GM23338 (cell line): Measurements from ENCODE around the gene FURIN.

Experiments
- CREB1 ChIP-seq: fragments of 250-450 bp; sonication (Bioruptor Pico); IDR thresholded peaks from 2 replicates; pipeline ENCODE4 v1.5.0; 2020; ENCODE audit warnings: low read depth, mild to moderate bottlenecking, moderate library complexity
- EZH2 ChIP-seq: fragments of 200-600 bp; sonication (generic); IDR thresholded peaks from one replicate; pipeline ENCODE4 v1.8.0; 2017; ENCODE audit warnings: antibody characterized with exemption, mild to moderate bottlenecking, low read depth; ENCODE audit not compliant: unreplicated experiment
- EZH2phosphoT487 ChIP-seq: fragments of 200-600 bp; sonication (generic); IDR thresholded peaks from one replicate; pipeline ENCODE4 v1.8.1; 2018; ENCODE audit warnings: antibody characterized with exemption; ENCODE audit not compliant: unreplicated experiment
- POLR2AphosphoS5 ChIP-seq: IDR thresholded peaks from 2 replicates; pipeline ENCODE4 v1.6.1; 2016; ENCODE audit warnings: antibody characterized with exemption, low read depth
- ZNF114 ChIP-seq: fragments of 250-450 bp; sonication (Bioruptor Pico); IDR thresholded peaks from 2 replicates; pipeline ENCODE4 v1.5.0; 2020; ENCODE audit warnings: mild to moderate bottlenecking, moderate library complexity
- ZNF331 ChIP-seq: fragments of 250-450 bp; sonication (Bioruptor Pico); IDR thresholded peaks from 2 replicates; pipeline ENCODE4 v1.5.0; 2020; ENCODE audit warnings: low read depth, mild to moderate bottlenecking, moderate library complexity
- TF ChIP-seq, protein P1 (sequence below), 2 experiments: fragments of 200-600 bp in 1 of 2; sonication (generic) in 1 of 2; conservative IDR thresholded peaks; 2 replicates each; pipeline versions ENCODE4 v1.5.1 to v1.6.1; 2016 to 2017; ENCODE audit warnings: antibody characterized with exemption in 2 of 2, low read depth in 2 of 2, mild to moderate bottlenecking in 2 of 2, moderate library complexity in 1 of 2
- TF ChIP-seq, protein P2 (sequence below): IDR thresholded peaks from one replicate; pipeline ENCODE4 v1.6.1; 2018; ENCODE audit warnings: antibody characterized with exemption; ENCODE audit not compliant: unreplicated experiment
- TF ChIP-seq, protein P3 (sequence below): fragments of 250-450 bp; sonication (Bioruptor Pico); IDR thresholded peaks from 2 replicates; pipeline ENCODE4 v1.5.0; 2020; ENCODE audit warnings: mild to moderate bottlenecking, moderate library complexity
- TF ChIP-seq, protein P4 (sequence below): IDR thresholded peaks from 2 replicates; pipeline ENCODE4 v1.6.1; 2016; ENCODE audit warnings: antibody characterized with exemption

DNA sequence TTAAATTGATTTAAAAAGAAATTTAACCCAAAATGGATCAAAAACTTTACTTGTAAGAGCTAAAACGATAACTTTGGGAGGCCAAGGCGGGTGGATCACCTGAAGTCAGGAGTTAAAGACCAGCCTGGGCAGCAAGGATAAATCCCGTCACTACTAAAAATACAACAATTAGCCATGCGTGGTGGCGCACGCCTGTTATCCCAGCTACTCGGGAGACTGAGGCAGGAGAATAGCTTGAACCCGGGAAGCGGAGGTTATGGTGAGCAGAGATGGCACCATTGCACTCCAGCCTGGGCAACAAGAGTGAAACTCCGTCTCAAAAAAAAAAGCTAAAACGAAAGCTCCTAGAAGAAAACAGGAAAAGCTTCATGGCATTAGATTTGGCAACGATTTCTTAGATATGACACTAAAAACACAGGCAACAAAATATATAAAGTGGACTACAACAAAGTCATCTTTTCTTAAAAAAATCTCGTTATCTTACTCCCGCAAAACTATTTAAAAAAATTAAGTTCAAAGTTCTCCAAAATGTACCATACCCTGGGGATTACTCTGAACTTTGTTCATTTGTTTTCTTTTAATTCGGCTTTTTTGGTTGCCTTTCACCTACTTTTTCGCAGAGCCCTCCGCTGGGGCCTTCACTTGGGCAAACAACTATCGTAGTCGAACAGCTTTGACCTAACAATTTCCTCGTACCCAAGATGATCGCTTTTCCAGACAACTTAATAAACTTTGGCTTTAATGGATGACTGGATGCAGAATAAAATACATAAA is 61.0 kb downstream of the FURIN start:
- TF ChIP-seq, protein P1, sequence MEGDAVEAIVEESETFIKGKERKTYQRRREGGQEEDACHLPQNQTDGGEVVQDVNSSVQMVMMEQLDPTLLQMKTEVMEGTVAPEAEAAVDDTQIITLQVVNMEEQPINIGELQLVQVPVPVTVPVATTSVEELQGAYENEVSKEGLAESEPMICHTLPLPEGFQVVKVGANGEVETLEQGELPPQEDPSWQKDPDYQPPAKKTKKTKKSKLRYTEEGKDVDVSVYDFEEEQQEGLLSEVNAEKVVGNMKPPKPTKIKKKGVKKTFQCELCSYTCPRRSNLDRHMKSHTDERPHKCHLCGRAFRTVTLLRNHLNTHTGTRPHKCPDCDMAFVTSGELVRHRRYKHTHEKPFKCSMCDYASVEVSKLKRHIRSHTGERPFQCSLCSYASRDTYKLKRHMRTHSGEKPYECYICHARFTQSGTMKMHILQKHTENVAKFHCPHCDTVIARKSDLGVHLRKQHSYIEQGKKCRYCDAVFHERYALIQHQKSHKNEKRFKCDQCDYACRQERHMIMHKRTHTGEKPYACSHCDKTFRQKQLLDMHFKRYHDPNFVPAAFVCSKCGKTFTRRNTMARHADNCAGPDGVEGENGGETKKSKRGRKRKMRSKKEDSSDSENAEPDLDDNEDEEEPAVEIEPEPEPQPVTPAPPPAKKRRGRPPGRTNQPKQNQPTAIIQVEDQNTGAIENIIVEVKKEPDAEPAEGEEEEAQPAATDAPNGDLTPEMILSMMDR (conservative IDR thresholded peaks at IDR 0.05; ENCODE audit: low read depth in 2 of 2) = no peak
- TF ChIP-seq EZH2phosphoT487 (no peak), EZH2 (no peak), POLR2AphosphoS5 (no peak), ZNF331 (CRISPR knock-in tag) (no peak), CREB1 (CRISPR knock-in tag) (no peak), ZNF114 (CRISPR knock-in tag) (no peak)
- TF ChIP-seq, protein P2, sequence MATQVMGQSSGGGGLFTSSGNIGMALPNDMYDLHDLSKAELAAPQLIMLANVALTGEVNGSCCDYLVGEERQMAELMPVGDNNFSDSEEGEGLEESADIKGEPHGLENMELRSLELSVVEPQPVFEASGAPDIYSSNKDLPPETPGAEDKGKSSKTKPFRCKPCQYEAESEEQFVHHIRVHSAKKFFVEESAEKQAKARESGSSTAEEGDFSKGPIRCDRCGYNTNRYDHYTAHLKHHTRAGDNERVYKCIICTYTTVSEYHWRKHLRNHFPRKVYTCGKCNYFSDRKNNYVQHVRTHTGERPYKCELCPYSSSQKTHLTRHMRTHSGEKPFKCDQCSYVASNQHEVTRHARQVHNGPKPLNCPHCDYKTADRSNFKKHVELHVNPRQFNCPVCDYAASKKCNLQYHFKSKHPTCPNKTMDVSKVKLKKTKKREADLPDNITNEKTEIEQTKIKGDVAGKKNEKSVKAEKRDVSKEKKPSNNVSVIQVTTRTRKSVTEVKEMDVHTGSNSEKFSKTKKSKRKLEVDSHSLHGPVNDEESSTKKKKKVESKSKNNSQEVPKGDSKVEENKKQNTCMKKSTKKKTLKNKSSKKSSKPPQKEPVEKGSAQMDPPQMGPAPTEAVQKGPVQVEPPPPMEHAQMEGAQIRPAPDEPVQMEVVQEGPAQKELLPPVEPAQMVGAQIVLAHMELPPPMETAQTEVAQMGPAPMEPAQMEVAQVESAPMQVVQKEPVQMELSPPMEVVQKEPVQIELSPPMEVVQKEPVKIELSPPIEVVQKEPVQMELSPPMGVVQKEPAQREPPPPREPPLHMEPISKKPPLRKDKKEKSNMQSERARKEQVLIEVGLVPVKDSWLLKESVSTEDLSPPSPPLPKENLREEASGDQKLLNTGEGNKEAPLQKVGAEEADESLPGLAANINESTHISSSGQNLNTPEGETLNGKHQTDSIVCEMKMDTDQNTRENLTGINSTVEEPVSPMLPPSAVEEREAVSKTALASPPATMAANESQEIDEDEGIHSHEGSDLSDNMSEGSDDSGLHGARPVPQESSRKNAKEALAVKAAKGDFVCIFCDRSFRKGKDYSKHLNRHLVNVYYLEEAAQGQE = no peak
- TF ChIP-seq, protein P3, sequence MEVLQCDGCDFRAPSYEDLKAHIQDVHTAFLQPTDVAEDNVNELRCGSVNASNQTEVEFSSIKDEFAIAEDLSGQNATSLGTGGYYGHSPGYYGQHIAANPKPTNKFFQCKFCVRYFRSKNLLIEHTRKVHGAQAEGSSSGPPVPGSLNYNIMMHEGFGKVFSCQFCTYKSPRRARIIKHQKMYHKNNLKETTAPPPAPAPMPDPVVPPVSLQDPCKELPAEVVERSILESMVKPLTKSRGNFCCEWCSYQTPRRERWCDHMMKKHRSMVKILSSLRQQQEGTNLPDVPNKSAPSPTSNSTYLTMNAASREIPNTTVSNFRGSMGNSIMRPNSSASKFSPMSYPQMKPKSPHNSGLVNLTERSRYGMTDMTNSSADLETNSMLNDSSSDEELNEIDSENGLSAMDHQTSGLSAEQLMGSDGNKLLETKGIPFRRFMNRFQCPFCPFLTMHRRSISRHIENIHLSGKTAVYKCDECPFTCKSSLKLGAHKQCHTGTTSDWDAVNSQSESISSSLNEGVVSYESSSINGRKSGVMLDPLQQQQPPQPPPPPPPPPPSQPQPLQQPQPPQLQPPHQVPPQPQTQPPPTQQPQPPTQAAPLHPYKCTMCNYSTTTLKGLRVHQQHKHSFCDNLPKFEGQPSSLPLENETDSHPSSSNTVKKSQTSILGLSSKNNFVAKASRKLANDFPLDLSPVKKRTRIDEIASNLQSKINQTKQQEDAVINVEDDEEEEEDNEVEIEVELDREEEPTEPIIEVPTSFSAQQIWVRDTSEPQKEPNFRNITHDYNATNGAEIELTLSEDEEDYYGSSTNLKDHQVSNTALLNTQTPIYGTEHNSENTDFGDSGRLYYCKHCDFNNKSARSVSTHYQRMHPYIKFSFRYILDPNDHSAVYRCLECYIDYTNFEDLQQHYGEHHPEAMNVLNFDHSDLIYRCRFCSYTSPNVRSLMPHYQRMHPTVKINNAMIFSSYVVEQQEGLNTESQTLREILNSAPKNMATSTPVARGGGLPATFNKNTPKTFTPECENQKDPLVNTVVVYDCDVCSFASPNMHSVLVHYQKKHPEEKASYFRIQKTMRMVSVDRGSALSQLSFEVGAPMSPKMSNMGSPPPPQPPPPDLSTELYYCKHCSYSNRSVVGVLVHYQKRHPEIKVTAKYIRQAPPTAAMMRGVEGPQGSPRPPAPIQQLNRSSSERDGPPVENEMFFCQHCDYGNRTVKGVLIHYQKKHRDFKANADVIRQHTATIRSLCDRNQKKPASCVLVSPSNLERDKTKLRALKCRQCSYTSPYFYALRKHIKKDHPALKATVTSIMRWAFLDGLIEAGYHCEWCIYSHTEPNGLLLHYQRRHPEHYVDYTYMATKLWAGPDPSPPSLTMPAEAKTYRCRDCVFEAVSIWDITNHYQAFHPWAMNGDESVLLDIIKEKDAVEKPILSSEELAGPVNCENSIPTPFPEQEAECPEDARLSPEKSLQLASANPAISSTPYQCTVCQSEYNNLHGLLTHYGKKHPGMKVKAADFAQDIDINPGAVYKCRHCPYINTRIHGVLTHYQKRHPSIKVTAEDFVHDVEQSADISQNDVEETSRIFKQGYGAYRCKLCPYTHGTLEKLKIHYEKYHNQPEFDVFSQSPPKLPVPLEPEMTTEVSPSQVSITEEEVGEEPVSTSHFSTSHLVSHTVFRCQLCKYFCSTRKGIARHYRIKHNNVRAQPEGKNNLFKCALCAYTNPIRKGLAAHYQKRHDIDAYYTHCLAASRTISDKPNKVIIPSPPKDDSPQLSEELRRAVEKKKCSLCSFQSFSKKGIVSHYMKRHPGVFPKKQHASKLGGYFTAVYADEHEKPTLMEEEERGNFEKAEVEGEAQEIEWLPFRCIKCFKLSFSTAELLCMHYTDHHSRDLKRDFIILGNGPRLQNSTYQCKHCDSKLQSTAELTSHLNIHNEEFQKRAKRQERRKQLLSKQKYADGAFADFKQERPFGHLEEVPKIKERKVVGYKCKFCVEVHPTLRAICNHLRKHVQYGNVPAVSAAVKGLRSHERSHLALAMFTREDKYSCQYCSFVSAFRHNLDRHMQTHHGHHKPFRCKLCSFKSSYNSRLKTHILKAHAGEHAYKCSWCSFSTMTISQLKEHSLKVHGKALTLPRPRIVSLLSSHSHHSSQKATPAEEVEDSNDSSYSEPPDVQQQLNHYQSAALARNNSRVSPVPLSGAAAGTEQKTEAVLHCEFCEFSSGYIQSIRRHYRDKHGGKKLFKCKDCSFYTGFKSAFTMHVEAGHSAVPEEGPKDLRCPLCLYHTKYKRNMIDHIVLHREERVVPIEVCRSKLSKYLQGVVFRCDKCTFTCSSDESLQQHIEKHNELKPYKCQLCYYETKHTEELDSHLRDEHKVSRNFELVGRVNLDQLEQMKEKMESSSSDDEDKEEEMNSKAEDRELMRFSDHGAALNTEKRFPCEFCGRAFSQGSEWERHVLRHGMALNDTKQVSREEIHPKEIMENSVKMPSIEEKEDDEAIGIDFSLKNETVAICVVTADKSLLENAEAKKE = no peak
- TF ChIP-seq, protein P4, sequence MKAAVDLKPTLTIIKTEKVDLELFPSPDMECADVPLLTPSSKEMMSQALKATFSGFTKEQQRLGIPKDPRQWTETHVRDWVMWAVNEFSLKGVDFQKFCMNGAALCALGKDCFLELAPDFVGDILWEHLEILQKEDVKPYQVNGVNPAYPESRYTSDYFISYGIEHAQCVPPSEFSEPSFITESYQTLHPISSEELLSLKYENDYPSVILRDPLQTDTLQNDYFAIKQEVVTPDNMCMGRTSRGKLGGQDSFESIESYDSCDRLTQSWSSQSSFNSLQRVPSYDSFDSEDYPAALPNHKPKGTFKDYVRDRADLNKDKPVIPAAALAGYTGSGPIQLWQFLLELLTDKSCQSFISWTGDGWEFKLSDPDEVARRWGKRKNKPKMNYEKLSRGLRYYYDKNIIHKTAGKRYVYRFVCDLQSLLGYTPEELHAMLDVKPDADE = no peak
